ENCODE results near the gene JAG1.

DNA sequence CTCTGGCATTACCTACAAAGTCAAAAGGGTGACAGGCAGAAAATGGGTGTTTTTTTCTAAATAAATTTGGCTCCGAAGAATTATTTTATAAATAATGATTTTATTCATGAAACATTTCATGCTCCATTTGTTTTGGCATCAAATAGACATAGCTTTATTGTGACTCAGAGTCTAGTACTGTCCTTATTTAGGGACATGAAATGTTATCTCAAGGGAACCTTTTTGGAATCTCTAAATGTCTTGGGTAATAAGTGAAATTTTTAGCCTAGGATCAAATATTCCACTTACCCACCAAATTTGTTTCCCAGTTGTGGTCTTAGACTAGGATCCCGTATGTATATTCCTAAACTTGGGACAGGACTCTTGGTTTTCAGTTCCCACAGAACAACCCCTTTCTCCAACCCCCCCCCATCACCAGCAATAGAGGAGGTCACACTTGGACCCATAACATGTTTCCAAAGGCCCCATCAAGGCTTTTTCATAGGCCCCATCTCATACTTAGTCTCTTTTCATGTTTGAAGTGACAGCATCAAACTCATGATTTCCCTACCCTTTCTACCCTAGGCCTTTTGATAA, 81.8 kb downstream of the JAG1 start:
- TF ChIP-seq, protein P1, sequence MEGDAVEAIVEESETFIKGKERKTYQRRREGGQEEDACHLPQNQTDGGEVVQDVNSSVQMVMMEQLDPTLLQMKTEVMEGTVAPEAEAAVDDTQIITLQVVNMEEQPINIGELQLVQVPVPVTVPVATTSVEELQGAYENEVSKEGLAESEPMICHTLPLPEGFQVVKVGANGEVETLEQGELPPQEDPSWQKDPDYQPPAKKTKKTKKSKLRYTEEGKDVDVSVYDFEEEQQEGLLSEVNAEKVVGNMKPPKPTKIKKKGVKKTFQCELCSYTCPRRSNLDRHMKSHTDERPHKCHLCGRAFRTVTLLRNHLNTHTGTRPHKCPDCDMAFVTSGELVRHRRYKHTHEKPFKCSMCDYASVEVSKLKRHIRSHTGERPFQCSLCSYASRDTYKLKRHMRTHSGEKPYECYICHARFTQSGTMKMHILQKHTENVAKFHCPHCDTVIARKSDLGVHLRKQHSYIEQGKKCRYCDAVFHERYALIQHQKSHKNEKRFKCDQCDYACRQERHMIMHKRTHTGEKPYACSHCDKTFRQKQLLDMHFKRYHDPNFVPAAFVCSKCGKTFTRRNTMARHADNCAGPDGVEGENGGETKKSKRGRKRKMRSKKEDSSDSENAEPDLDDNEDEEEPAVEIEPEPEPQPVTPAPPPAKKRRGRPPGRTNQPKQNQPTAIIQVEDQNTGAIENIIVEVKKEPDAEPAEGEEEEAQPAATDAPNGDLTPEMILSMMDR (IDR thresholded peaks at IDR 0.05; ENCODE audit: low read depth, low read length, poor library complexity, severe bottlenecking) = no peak
- TF ChIP-seq EZH2phosphoT487 (IDR thresholded peaks at IDR 0.05; ENCODE audit: borderline replicate concordance, low read length) = no peak

All from DOHH2 (cell line).